Left lung (tissue), 10 donors: ENCODE results near the gene PNPO. TPM values are rescaled to one million over a fixed set of nuclear protein-coding genes. Genes with fewer than 3 reads are reported as not detected.
"Not testable (repeated sequence)": the region's sequence is repeated elsewhere in the genome, so short reads cannot be mapped to it uniquely, and the experiment has no call there.

ENCODE experiments used
- ATAC-seq: fragments of 200-7000 bp; cut with Tn5 transposase; one replicate; pipeline ENCODE4 v1.9.1; 2020; ENCODE audit warnings: moderate library complexity
- DNase-seq, 4 donors: peaks; one replicate each; pipeline ENCODE4 v3.0.0-alpha.2; 2013 to 2020
- H3K27ac ChIP-seq, 2 donors: fragments of 200-600 bp; sonication (generic) in 1 of 2; one replicate each; pipeline versions ENCODE4 v1.5.0 to v1.8.0; 2020 to 2021
- H3K27me3 ChIP-seq, 2 donors: fragments of 200-600 bp; sonication (generic) in 1 of 2; one replicate each; pipeline versions ENCODE4 v1.5.0 to v1.8.0; 2020 to 2021
- H3K36me3 ChIP-seq, 2 donors: fragments of 200-600 bp; sonication (generic) in 1 of 2; one replicate each; pipeline versions ENCODE4 v1.5.0 to v1.8.0; 2020 to 2021
- H3K4me1 ChIP-seq, 2 donors: fragments of 200-600 bp; one replicate each; pipeline ENCODE4 v1.8.0; 2021
- H3K4me3 ChIP-seq, 2 donors: fragments of 200-600 bp; sonication (generic) in 1 of 2; one replicate each; pipeline versions ENCODE4 v1.5.0 to v1.8.0; 2020 to 2021; ENCODE audit warnings: mild to moderate bottlenecking in 1 of 2
- H3K9me3 ChIP-seq, 2 donors: fragments of 200-600 bp; sonication (generic) in 1 of 2; one replicate each; pipeline versions ENCODE4 v1.5.0 to v1.8.0; 2020 to 2021
- CTCF ChIP-seq, 2 donors: fragments of 200-600 bp; sonication (generic) in 1 of 2; IDR thresholded peaks; one replicate each; pipeline versions ENCODE4 v1.5.0 to v1.8.0; 2021; ENCODE audit warnings: antibody characterized with exemption in 2 of 2
- intact Hi-C, 2 donors: fragments of 100-400 bp; cut with DNase I; formaldehyde crosslinking; loops; one replicate each; pipeline versions ENCODE4 v1.11.2 to v1.14.2; 2022
- polyA plus RNA-seq, 6 donors: library from polyadenylated mRNA; unstranded; fragments of 120-200 nt; gene quantifications; one replicate each; pipeline ENCODE4 v1.2.1, GENCODE V29; 2013; ENCODE audit not compliant: insufficient read length in 6 of 6
- total RNA-seq, 2 donors: library from RNA; stranded (reverse); fragmentation: NEBNext Ultra II Directional; extraction: Animal tissue kit (Norgen Biotek cat#: 25700); gene quantifications; one replicate each; pipeline ENCODE4 v1.2.1, GENCODE V29; 2021
- donor health status: DM: no; HTN: yes; CAD: no.
- donor health status: DM: no; HTN: no; CAD: no.

Gene PNPO
- total and polyA plus RNA-seq, 8 donors = 10.7 to 40.0 (median 13.0) TPM

GRCh38 chr17:47987240-47987835 is 46.0 kb downstream of the PNPO start:
- no peaks in the 10 kb centered on the region for H3K9me3 ChIP-seq
- peaks cover 0 to 6% of the 10 kb centered on the region in 2 donors for H3K4me1 ChIP-seq
- intact Hi-C loops = no loop called here
- peak in 1 of 4 donors; percentile 73 for DNase-seq
- H3K4me3 ChIP-seq = no peak overlapping the region
- peak; percentile 83 for ATAC-seq
- H3K36me3 ChIP-seq = peaks cover 0 to 32% of the 10 kb centered on the region in 2 donors
- no peak for TF ChIP-seq CTCF (IDR thresholded peaks at IDR 0.05)
- peaks cover 0 to 9% of the 10 kb centered on the region in 2 donors for H3K27me3 ChIP-seq
- no peak overlapping the region for H3K27ac ChIP-seq

- H3K36me3 ChIP-seq = peaks cover 0 to 21% of the 10 kb centered on the region in 2 donors
- H3K4me3 ChIP-seq, H3K9me3 ChIP-seq, intact Hi-C loops, DNase-seq, H3K4me1 ChIP-seq, H3K27ac ChIP-seq, H3K27me3 ChIP-seq: not testable (repeated sequence)
- peak; percentile 24 for ATAC-seq
Observed at GRCh38 chr17:47988445-47988844, 47.1 kb downstream of the PNPO start.

DNA sequence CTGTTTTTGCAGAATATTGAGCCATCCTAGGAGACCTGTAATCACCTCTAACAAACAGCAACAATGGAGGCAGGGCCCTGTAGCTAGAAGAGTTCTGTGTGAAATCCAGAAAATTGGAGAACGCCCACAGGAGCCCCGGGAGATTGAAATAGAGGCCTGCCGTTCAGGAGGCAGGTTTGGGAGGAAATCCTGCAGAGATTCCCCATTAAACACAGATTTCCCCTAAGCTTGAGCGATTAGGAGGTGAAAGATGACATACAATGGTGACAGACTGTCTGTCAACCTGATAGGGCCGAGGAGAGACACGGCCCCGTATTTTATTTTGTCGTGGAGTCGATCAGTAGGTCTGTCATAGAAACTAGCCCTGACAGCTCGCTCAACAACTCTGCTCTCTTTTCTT is 47.8 kb downstream of the PNPO start:
- Histone ChIP-seq H3K36me3 (peaks cover 0 to 14% of the 10 kb centered on the region in 2 donors), H3K4me1 (no peaks in the 10 kb centered on the region), H3K27ac (no peak overlapping the region), H3K9me3 (no peaks in the 10 kb centered on the region), H3K27me3 (peaks cover 0 to 9% of the 10 kb centered on the region in 2 donors), H3K4me3 (no peak overlapping the region)
- intact Hi-C loops = no loop called here
- ATAC-seq (no peak), DNase-seq (no peak)
- TF ChIP-seq CTCF (IDR thresholded peaks at IDR 0.05) = no peak

GRCh38 chr17:47989700-47990099 is 48.3 kb downstream of the PNPO start:
- Histone ChIP-seq H3K27ac (no peak overlapping the region), H3K27me3 (peaks cover 0 to 9% of the 10 kb centered on the region in 2 donors), H3K4me3 (no peak overlapping the region), H3K4me1 (no peaks in the 10 kb centered on the region), H3K9me3 (no peaks in the 10 kb centered on the region), H3K36me3 (peaks cover 0 to 8% of the 10 kb centered on the region in 2 donors)
- intact Hi-C loops = no loop called here
- DNase-seq (no peak), ATAC-seq (no peak)
- no peak for TF ChIP-seq CTCF (IDR thresholded peaks at IDR 0.05)

DNA sequence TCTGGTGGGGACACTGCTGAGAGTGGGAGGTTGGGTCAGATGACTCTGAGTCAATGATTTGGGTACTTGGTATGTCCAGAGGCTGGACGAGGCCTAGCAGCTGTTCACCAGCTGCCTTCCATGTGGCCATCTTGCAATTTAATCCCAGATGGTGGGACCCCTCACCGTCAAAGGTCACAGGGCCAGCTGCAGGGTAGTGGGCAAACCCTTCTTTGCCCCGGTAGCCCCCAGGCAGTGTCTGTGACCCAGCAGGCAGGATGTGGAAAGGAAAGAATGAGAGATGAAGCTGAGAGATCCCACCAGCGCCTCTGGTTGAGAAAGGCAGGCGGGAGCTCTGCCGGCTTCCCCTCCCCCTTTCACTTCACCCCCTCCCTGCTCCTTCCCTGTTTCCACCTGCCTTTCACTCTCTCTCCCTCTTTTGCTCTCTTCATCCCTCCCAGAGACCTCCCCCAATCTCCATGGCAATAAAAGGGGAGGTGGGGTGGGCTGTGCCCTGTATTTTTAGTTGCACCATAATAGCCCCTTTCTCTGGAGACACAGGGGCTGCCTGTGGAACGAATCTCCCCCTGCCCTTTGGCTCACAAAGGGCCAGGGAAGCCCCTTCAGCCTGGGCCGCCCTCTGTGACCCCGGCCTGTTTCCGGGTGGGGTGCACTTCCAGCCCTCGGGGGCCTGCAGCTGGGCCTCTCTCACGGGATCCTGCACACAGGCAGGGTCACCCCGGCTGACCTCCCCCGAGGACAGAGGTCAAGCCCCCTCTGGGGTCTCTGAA is 49.8 kb downstream of the PNPO start:
- Histone ChIP-seq H3K36me3 (no peaks in the 10 kb centered on the region), H3K27ac (no peak overlapping the region), H3K4me1 (no peaks in the 10 kb centered on the region), H3K9me3 (no peaks in the 10 kb centered on the region), H3K4me3 (no peak overlapping the region), H3K27me3 (peaks cover 0 to 19% of the 10 kb centered on the region in 2 donors)
- no peak for TF ChIP-seq CTCF (IDR thresholded peaks at IDR 0.05)
- ATAC-seq = no peak
- no peak for DNase-seq
- intact Hi-C loops = no loop called here
